GM10266 (cell line): ENCODE results near the gene OR56A5.
A peak's percentile ranks its signal among the peaks of the same experiment; 100 is the strongest.

ENCODE experiments used
- DNase-seq: peaks from one replicate; pipeline ENCODE4 v3.0.0; 2012; ENCODE audit errors: extremely low spot score
- TF ChIP-seq, protein P1 (sequence below): IDR thresholded peaks from 2 replicates; pipeline ENCODE4 v1.5.1; 2012; ENCODE audit warnings: mild to moderate bottlenecking, low read depth; ENCODE audit not compliant: control insufficient read depth, insufficient read depth; ENCODE audit errors: missing control alignments

OR56A5 gene

DNA sequence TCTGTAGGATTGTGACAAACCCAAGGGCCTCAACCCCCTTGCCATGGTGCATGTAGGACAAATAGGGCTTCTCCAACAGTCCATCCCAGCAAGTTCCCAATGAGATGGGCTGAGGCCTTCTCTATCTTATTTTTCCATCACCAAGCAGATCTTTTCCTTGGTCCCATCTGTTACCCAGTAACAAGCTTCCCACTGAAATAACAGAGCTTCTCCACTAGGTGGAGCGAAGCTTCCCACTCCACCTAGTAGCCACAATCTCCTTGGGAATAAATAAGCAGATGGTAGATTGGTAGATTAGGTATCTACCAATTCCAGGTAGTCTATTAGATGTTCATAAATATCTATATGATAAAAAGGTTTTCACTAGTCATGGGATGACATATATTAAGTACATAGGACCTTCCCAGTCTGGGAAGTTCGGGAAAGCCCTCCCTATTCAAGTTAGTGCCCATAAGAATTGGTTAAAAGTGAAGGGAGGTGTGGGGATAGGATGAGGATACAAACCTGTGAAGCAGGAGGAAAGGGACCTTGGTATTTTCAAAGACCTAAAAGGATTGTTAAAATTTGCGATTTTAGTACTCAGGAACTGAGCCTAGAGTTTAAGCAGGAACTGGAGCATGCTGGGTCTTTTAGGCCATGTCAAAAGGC is 24.4 kb upstream of the OR56A5 start:
- DNase-seq = peak; percentile 42
- TF ChIP-seq, protein P1, sequence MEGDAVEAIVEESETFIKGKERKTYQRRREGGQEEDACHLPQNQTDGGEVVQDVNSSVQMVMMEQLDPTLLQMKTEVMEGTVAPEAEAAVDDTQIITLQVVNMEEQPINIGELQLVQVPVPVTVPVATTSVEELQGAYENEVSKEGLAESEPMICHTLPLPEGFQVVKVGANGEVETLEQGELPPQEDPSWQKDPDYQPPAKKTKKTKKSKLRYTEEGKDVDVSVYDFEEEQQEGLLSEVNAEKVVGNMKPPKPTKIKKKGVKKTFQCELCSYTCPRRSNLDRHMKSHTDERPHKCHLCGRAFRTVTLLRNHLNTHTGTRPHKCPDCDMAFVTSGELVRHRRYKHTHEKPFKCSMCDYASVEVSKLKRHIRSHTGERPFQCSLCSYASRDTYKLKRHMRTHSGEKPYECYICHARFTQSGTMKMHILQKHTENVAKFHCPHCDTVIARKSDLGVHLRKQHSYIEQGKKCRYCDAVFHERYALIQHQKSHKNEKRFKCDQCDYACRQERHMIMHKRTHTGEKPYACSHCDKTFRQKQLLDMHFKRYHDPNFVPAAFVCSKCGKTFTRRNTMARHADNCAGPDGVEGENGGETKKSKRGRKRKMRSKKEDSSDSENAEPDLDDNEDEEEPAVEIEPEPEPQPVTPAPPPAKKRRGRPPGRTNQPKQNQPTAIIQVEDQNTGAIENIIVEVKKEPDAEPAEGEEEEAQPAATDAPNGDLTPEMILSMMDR = peak; percentile 48

DNA sequence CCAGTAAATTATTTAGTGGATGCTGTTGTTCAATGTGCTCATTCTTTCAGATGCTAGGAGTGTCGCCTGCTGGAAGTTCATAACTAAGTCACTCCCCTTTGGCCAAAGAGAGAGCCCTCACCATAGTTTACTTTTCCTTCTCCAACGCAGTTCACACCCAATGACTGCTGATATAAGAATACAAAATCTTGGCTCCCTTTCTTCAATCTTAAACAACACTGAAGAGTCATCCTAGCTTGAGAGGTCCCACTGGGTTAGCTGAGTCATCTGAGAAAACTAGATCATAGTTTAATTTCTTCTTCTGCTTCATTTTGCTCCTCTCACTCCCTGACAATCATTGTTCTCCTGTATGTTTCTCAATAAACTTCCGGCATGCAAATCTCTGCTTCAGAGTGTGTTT is 23.9 kb upstream of the OR56A5 start:
- no peak for DNase-seq
- TF ChIP-seq, protein P1 = no peak

DNA sequence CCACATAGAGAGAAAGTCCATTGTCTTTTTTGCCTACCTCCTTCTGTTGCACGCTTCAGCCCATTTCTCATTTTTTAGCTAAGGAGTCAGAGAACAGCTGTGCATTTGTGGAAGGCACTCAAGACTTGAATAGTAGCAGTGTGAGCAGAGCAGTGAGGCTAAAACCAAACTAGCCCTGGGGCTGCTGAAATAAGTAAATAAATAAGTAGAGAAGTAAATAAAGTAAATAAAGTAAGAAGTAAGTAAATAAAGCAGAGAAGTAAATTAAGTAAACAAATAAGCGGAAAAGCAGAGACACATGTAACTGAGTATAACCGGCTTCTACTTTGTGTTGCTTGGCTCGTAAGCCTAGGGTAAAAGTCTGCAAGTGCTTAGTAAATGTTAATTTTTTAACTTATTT is 20.9 kb upstream of the OR56A5 start:
- TF ChIP-seq, protein P1 = no peak
- DNase-seq = no peak

DNA sequence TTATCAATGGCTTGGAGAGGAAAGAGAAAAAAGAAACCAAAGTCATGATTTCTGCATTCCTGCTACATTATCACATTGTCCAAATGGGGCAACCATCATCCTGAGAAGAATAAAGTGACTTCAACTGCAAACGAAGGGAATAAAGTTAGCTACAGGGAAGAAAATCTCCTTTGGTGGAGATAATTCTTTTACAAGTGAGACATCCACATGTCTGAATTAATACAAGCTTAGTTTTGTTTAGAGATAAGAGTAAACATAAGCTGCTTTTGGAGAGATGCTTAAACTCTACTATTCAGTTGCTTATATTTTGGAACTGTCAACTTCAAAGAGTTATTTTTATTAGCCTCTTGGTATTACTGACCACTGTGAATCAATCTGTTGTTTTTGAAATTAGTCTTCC is 18.6 kb upstream of the OR56A5 start, which contains the start of gene OR52L1:
Gene OR52L1 (minus strand): TSS at position 101 of the 400 bp plus-strand sequence. CDS start 55 bp downstream, at position 46.
- TF ChIP-seq, protein P1 = no peak
- DNase-seq = no peak

DNA sequence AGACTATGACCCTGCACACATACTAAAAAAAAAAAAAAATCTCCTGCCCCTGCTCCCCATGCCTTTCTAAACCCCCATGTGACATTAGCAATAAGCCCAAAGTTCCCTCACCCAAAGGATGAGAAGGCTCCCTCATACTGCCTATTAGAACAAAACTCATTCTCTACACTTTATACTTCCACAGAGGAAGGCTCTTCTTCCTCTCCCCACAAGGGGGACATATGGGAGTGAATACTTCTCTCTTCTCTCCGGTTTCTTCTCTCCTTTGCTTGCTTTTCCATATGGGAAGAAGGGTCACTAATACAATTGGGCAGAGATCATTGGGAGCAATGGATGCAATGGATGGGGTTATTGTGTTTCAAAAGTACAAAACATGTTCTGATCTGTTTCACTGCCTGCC is 15.1 kb upstream of the OR56A5 start:
- TF ChIP-seq, protein P1 = no peak
- DNase-seq = no peak

DNA sequence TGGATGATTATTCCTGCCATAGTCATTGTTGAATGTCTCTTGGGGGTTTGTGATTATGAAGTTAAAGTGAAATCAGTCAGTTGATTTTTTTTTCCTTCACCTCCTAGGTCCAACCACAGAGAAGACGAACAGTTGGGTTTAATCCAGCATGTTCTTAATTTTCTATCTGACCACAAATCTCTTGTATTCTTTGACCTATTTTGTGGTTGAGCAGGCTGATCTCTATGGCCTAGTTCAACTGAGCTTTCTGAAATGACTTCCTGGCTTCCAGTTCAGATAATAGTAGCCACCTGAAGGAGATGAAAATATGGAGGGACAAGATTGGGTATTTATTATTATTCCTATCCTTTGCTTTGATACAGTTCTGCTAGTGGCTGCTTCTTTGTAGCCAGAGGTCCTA is 5.2 kb upstream of the OR56A5 start:
- TF ChIP-seq, protein P1 = no peak
- DNase-seq = no peak

DNA sequence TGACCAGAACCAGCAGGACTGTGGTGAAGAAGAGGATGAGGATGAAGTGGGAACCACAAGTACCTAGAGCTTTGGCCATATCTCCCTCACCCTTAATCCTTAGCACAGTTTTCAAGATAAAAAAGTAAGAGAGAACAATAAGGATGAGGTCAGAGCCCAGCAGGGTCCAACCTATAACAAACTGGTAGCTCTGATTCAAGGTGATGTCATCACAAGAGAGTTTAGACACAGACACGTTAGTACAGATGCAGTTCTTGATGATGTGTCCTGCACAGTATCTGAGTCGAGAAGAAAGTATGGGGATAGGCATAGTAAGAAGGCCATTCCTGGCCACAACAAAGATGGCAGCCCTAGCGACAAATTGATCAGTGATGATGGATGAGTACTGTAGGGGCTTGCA is 586 bp downstream of the OR56A5 start:
- DNase-seq = no peak
- TF ChIP-seq, protein P1 = no peak
